T47D (cell line): Measurements from ENCODE around the gene CATSPERZ.

Experiments used
- DNase-seq, 2 experiments: peaks; one replicate each; pipeline versions ENCODE4 v3.0.0 to v3.0.0-alpha.2; 2011 to 2012; ENCODE audit warnings: low read depth in 1 of 2, low spot score in 1 of 2
- JUND ChIP-seq: IDR thresholded peaks from 2 replicates; pipeline ENCODE4 v1.6.1; 2012; ENCODE audit warnings: low read depth
- in situ Hi-C: cut with HindIII; loops from 2 replicates; pipeline ENCODE4 v1.10.0; 2016; ENCODE audit warnings: low sequenced_read_pairs, low pct_unique_long_range_greater_than_20kb

The CATSPERZ gene

DNA sequence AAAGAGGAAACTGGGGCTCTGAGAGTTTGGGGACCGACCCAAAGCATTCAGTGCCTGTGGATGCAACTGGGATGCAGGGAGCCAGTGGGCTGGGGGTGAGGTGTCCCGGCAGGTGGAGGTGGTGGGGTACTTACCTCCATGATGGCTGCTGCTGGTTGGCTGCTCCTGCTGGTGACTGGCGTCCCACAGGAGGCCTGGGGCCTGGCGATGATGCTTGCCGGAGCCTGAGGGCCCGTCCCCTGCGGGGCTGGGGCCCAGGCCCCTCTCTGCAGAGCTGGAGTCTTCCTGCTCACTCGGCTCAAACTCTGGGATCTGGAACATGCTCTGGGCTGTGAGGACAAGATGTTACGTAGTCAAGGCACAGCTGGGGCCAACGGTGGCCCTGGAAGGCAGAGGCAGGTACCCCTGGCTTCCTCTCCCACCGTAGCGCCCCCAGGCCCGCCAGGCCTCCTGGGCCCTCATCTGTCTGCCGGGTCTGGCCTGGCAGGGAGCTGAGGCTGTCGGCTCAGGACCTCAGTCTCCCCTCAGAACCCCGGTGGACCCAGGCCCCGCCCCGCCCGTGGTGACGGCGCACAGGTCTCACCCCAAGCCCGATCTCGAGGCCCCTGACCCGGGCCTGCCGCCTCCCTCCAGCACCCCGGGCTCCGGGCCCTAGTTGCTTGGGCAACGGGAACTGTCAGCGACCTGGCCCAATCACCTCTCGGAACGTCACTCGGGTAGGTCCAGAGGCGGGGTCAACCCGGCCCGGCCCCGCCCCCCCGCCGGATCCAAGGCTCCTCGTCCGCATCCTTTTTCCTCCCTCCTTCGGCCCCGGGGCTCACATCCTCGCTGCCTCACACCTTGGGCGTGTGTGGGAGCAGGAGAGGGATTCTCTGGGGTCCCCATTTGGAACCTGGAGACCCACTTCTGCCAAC lies 15.9 kb upstream of the CATSPERZ start, which contains the start of gene BAD:
TSS of gene BAD (minus strand) at position 618 of the 914 bp plus-strand sequence. CDS start at position 321, 297 bp downstream.
- in situ Hi-C loops = no loop called here
- DNase-seq = peak; percentile 97 to 99
- TF ChIP-seq JUND = no peak

DNA sequence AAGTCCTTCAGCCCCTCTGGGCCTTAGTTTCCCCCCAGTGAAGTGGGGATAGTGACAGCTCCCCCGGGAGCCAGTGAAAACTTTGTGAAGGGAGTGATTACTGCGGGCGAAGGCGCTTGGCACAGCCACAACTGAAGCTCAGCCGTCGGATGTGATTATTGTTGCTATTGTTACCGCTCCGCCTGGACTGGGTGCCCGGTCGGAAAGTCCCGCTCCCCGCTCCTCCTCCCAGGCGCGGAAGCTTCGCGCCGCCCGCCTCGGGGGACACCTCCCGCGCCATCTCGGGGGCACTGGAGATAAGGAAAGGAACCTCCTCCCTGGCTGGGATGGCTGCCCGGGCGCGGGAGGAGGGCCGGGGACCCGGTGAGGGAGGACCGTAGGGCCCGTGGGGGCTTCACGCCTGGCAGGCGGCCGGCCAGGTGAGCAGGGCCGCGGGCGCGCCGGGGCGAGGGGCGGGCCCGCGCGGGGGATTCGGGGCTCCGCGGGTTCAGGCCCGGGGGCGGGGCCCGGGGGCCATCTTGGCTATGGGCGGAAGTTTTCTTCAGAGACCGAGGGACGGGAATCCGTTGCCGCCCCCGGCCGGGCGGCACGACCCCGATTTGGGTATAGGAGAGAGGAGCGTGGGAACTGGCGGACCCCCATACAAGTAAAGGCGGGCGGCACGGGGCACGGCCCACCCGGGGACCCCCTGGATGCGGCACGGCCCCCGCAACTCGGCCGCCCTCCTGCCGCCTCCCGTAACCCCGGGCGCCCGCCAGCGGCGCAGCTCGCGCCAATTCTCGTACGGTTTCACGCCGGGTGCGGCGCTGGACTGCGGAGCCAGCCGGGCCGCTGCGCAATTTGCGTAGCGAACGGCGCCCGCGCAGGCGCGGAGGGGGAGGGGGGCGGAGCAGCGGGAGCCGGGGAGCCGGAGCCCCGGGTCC lies 14.9 kb upstream of the CATSPERZ start, which contains the start of gene GPR137:
TSS of gene GPR137 (plus strand) at position 887 of the 923 bp plus-strand sequence. CDS start 677 bp downstream, outside the sequence.
- in situ Hi-C loops = no loop called here
- peak; percentile 86 to 90 for DNase-seq
- no peak for TF ChIP-seq JUND

DNA sequence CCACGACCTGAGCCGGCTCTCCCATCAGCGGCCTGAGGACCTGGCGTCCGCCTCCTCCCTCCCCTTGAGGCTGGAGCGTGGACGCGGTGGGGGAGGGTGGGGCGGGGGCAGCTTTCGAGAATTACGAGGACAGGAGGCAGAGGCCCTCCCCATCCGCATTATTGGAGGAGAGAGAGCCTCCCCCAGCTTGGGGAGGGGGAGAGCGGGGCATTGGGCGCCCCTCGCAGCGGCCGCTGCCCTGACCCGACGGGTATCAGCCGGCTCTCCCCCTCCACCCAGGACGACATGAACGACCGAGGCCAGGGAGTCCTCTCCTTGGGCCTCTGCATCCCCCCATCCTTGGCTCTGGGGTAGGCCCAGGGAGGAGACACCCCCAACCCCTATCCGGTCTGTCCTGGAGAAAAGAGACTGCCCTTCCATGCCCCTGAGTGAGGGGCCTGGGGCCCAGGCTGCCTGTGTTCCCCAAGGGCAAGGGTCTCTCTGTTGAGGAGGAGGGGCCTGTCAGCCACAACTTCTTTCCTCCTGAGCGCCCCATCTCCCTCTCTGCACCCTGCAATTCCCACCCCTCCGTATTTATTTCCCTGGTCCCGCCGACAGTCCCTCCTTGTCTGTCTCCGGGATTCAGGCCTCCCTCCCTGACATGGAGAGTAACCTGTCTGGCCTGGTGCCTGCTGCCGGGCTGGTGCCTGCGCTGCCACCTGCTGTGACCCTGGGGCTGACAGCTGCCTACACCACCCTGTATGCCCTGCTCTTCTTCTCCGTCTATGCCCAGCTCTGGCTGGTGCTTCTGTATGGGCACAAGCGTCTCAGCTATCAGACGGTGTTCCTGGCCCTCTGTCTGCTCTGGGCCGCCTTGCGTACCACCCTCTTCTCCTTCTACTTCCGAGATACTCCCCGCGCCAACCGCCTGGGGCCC lies 14.0 kb upstream of the CATSPERZ start:
- peak; percentile 72 to 77 for DNase-seq
- TF ChIP-seq JUND = no peak
- in situ Hi-C loops = no loop called here

DNA sequence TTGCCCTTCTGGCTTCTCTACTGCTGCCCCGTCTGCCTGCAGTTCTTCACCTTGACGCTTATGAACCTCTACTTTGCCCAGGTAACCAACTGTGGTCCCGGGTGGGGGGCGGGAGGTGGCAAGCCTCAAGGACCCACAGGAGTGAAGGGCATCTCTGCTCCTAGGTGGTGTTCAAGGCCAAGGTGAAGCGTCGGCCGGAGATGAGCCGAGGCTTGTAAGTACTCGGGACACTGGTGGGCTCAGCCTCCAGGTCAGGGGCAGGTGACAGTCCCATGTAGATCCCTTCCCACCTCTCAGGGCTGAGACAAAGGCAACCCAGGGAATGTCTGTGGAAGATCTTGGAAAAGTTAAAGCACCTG lies 13.4 kb upstream of the CATSPERZ start:
- DNase-seq = no peak
- in situ Hi-C loops = no loop called here
- no peak for TF ChIP-seq JUND

DNA sequence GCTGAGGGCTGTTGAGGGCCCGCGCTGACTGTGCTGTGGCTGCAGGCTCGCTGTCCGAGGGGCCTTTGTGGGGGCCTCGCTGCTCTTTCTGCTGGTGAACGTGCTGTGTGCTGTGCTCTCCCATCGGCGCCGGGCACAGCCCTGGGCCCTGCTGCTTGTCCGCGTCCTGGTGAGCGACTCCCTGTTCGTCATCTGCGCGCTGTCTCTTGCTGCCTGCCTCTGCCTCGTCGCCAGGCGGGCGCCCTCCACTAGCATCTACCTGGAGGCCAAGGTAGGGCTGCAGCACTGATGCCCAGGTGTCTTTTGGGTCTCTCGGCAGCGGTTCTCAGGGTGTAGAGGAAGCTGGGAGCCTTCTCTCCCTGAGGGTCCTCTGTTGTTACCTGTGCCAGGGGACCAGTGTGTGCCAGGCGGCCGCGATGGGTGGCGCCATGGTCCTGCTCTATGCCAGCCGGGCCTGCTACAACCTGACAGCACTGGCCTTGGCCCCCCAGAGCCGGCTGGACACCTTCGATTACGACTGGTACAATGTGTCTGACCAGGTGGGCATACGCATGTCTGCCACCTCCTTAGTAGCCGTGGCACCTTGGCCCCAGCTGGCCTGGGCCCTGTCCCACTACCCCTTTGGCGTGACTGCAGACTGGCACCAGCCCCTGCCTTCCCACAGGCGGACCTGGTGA lies 12.3 kb upstream of the CATSPERZ start:
- no peak for DNase-seq
- in situ Hi-C loops = no loop called here
- no peak for TF ChIP-seq JUND

DNA sequence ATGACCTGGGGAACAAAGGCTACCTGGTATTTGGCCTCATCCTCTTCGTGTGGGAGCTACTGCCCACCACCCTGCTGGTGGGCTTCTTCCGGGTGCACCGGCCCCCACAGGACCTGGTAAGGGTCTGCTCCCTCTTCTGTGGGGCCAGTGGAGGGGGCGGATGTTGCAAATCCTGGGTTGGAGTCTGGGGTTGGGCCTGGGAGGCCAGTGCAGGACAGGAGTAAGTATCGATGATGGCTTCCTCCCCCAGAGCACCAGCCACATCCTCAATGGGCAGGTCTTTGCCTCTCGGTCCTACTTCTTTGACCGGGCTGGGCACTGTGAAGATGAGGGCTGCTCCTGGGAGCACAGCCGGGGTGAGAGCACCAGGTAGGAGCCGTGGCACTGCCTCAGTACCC lies 11.8 kb upstream of the CATSPERZ start:
- no peak for TF ChIP-seq JUND
- in situ Hi-C loops = no loop called here

DNA sequence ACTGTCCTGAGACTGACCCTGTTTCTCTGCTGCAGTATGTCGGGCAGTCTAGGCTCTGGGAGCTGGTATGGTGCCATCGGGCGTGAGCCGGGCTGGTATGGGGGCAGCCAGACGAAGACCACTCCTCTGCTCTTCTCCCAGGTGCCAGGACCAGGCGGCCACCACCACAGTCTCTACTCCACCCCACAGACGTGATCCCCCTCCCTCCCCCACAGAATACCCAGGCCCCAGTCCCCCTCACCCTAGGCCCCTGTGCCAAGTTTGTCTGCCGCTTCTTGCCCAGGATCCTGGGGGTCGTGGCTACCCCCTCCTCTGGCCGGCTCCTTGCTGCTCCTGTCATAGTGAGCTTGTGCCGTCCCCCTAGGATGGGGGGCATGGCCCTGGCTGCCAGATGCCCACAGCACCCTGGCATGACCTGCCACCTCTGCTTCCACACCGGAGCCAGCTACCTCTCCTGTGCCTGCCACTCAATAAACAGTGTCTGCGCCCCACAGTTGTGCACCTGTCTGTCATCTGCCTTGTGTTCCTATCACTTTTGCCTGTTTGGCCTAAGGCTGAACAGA lies 11.1 kb upstream of the CATSPERZ start:
- DNase-seq = no peak
- TF ChIP-seq JUND = no peak
- in situ Hi-C loops = no loop called here

More for the DNA sequence above, 11.8 kb upstream of the CATSPERZ start:
- no peak for DNase-seq

DNA sequence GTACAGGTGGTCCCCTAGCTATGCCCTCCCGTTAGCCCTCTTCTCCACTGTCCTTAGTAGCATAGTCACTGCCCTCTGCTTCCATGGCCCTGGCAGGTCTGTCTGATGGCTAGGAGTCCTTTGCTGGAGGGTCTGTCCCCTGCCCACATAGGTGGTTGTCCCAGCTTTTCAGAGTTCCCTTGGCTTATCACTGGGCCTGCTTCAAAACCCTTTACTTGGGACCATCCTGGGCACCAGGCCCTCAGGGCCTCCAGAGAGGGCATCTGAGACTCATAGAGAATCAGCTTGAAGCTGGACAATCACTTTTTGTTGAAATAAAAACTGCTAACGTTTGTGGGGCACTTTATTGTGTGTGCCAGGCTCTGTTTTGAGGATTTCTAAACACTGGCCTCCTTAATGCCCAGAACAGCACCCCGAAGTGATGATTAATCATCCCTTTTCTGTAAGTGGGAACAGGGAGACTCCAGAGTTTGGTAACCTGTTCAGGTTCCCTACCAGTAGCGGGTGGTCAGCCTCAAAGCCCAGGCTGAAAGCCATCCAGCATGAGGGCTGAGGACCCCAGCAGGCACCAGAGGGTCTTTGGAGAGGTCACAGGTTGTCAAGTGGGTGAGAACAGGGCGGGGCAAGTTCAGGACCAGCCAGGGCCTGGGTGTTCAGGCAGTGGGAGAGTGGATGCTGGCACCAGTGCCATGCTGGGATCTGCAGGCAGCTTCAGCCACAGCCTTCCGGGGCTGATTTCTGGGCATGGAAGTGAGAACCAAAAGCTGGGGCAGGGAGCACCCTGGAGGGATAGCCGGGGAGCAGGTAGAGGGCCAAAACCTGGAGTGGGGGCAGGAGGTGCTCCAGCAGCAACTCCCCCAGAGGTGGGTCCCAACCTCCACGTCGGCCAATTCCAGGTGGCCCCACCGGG lies 9.6 kb upstream of the CATSPERZ start:
- DNase-seq = no peak
- TF ChIP-seq JUND = no peak
- in situ Hi-C loops = no loop called here

DNA sequence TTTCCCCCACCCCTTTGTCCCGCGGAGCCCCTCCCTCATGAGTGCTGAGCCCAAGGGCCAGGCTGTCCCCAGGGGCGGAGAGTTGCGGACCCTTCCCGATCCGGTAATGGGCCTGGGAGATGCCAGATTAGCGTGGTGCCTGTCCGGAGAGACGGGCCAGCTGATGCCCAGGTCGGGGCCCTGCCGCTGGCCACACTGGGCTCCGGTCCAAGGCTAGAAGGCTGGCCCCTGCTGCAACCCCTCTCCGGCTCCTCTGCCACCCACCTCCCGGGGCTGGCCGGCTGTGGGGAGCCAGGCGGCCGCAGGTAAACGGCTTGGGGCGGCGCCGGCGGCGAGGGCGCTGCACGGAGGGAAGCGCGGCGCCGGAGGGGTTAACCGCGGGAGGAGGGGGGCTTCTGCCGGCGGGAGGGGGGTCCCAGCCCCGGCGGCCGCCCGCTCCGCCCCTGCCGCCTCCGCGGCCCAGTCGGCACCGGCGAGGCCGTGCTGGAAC lies 8.9 kb upstream of the CATSPERZ start, which contains the start of gene KCNK4:
TSS of gene KCNK4 (plus strand) at position 41 of the 490 bp plus-strand sequence. CDS start 1,717 bp downstream, outside the sequence.
- TF ChIP-seq JUND = no peak
- no peak for DNase-seq
- in situ Hi-C loops = no loop called here
